C4-2B (cell line): Measurements from ENCODE around the gene PIR.

Source experiments
- CTCF ChIP-seq: fragments of 450-650 bp; conservative IDR thresholded peaks from 2 replicates; pipeline ENCODE4 v1.5.1; 2017; ENCODE audit warnings: mild to moderate bottlenecking
- ZFX ChIP-seq: fragments of 450-650 bp; IDR thresholded peaks from 2 replicates; pipeline ENCODE4 v1.6.1; 2017

GRCh38 chrX:15492469-15492868, 664 bp downstream of the PIR start:
- TF ChIP-seq CTCF = no peak
- TF ChIP-seq ZFX = no peak
